NB4 (cell line): ENCODE measurements around the gene CDCA5.

Experiments
- CTCF ChIP-seq: IDR thresholded peaks from one replicate; pipeline ENCODE4 v1.5.1; 2012; ENCODE audit warnings: low read depth, low read length
- MAX ChIP-seq: IDR thresholded peaks from 2 replicates; pipeline ENCODE4 v1.6.1; 2011; ENCODE audit warnings: low read depth, low read length

GRCh38 chr11:65113361-65113756 is 29.5 kb upstream of the CDCA5 start:
- no peak for TF ChIP-seq CTCF
- TF ChIP-seq MAX: no peak
